Heart right ventricle (tissue), 16 donors: Measurements from ENCODE around the gene GRAP2. TPM values are rescaled to one million over a fixed set of nuclear protein-coding genes. Genes with fewer than 3 reads are reported as not detected.

Experiments
- ATAC-seq, 8 donors: fragments of 200-7000 bp; cut with Tn5 transposase; one replicate each; pipeline ENCODE4 v1.9.1; 2020; ENCODE audit warnings: mild to moderate bottlenecking in 8 of 8, moderate library complexity in 8 of 8, moderate number of reproducible peaks in 1 of 8
- DNase-seq, 2 donors: peaks; one replicate each; pipeline ENCODE4 v3.0.0-alpha.2; 2020
- H3K27ac ChIP-seq, 10 donors: fragments of 200-600 bp; sonication (generic) in 2 of 10; one replicate each; pipeline versions ENCODE4 v1.5.0 to v1.8.0; 2020 to 2022; ENCODE audit warnings: mild to moderate bottlenecking in 3 of 10
- H3K27me3 ChIP-seq, 7 donors: fragments of 200-600 bp; one replicate each; pipeline ENCODE4 v1.8.0; 2021 to 2022; ENCODE audit warnings: mild to moderate bottlenecking in 2 of 7
- H3K36me3 ChIP-seq, 9 donors: fragments of 200-600 bp; sonication (generic) in 1 of 9; one replicate each; pipeline versions ENCODE4 v1.5.0 to v1.8.0; 2020 to 2022; ENCODE audit warnings: mild to moderate bottlenecking in 2 of 9
- H3K4me1 ChIP-seq, 9 donors: fragments of 200-600 bp; sonication (generic) in 1 of 9; one replicate each; pipeline versions ENCODE4 v1.5.0 to v1.8.0; 2020 to 2022; ENCODE audit warnings: mild to moderate bottlenecking in 4 of 9
- H3K4me3 ChIP-seq, 10 donors: fragments of 200-600 bp; sonication (generic) in 2 of 10; one replicate each; pipeline versions ENCODE4 v1.5.0 to v1.8.0; 2020 to 2022; ENCODE audit warnings: mild to moderate bottlenecking in 7 of 10, moderate library complexity in 2 of 10
- H3K9me3 ChIP-seq, 11 donors: fragments of 200-600 bp in 10 of 11; sonication (generic) in 2 of 11; one replicate each; pipeline versions ENCODE4 v1.5.0 to v1.8.0; 2013 to 2022; ENCODE audit warnings: mild to moderate bottlenecking in 2 of 11, control low read depth in 1 of 11, moderate library complexity in 1 of 11
- CTCF ChIP-seq, 9 donors: fragments of 200-600 bp; sonication (generic) in 2 of 9; IDR thresholded peaks; one replicate each; pipeline versions ENCODE4 v1.5.0 to v1.8.0; 2021 to 2022; ENCODE audit warnings: antibody characterized with exemption in 9 of 9, mild to moderate bottlenecking in 5 of 9, moderate library complexity in 1 of 9
- WGBS, 2 donors: extraction: QIAGEN DNeasy Blood & Tissue Kit; methylation state at CpG; one replicate each; pipeline ENCODE4 v1.1.7; 2013; ENCODE audit warnings: inconsistent platforms in 1 of 2; 5-methylcytosine and 5-hydroxymethylcytosine counted together
- intact Hi-C, 10 donors: fragments of 100-400 bp; cut with DNase I; formaldehyde crosslinking; loops; one replicate each; pipeline versions ENCODE4 v1.11.1 to v1.14.2; 2022
- polyA plus RNA-seq, 2 donors: library from polyadenylated mRNA; stranded (reverse); fragments of 200-250 nt; gene quantifications; one replicate each; pipeline ENCODE4 v1.2.3, GENCODE V29; 2013
- total RNA-seq, 10 donors: library from RNA; stranded (reverse); fragmentation: NEBNext Ultra II Directional in 3 of 10; extraction: Animal tissue kit (Norgen Biotek cat#: 25700) in 3 of 10; gene quantifications; one replicate each; pipeline versions ENCODE4 v1.2.1 to v1.2.4, GENCODE V29; 2021 to 2023
- donor health status: Arrhythmogenic right ventricular cardiomyopathy.
- donor health status: ischemic (EF 13 %, LVEDD 7.1; RV severe dilation, severe dysfunction).
- donor health status: healthy with polysubstance abuse.
- donor health status: DM: no; HTN: yes; CAD: no.
- donor health status: DM: no; HTN: no; CAD: no.
- donor health status: ischemic (EF 25% LVEDD 6.9; RV normal size, moderate dysfunction).
- donor health status: ischemic (EF 25% LVEDD 5.7; RV mildly dilated, moderate dysfunction).
- donor health status: healthy.
- donor health status: DM: yes; HTN: yes; CAD: no.
- donor health status: Ischemic cardiomyopathy.
- donor health status: ischemic (EF 35%, LVEDD 5.7; RV mildly dilated, moderate dysfunction).
- donor health status: nonischemic (EF 11% LVEDD 7.7; RV severe dilation, severe dysfunction).
- donor health status: DM: yes; HTN: yes; CAD: no.
- donor health status: PGD.
- donor health status: ischemic (EF 29% LVEDD 5.4; RV normal size, mild dysfunction).
- donor health status: nonischemic (EF 23%, LVEDD 6.1; RV moderate dilation, normal function).

GRAP2 gene
- total and polyA plus RNA-seq, 12 donors, result 0.19 to 5.6 (median 0.60) TPM

GRCh38 chr22:39938509-39939111 is 37.7 kb downstream of the GRAP2 start:
- Histone ChIP-seq H3K27ac (no peak overlapping the region), H3K4me3 (no peak overlapping the region), H3K27me3 (peaks cover 0 to 29% (median 17%) of the 10 kb centered on the region in 7 donors), H3K9me3 (no peaks in the 10 kb centered on the region), H3K4me1 (peaks cover 0 to 15% (median 0%) of the 10 kb centered on the region in 9 donors), H3K36me3 (no peaks in the 10 kb centered on the region)
- 81 to 86% methylated on average over 14 of the region's 14 CpGs for WGBS, 2 donors
- TF ChIP-seq CTCF (IDR thresholded peaks at IDR 0.05), result no peak
- intact Hi-C loops, result loop anchor here in 1 of 10 donors (10.0 kb wide), 1 partner anchor 86 kb away; no protein-coding TSS in a partner anchor
- DNase-seq (no peak), ATAC-seq (no peak)

DNA sequence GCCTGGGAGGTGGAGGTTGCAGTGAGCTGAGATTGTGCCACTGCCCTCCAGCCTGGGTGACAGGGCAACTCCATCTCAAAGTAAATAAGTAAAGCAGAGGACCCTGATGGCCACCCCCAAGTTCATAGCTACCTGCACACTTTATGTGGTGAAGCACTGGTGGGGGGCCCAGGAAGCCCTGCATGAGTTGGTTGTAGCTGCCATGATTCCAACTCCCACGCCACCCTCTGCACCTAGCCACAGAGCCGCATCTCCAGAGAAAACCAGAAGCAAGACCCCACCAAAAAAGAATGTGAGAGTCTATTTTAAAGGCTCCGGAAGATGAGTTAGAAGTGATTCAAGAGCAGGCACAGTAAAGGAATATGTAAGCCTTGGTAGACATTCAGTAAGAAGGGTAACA is 38.9 kb downstream of the GRAP2 start:
- WGBS, 2 donors, result 93 to 99% methylated on average over 3 of the region's 3 CpGs
- no peak for TF ChIP-seq CTCF (IDR thresholded peaks at IDR 0.05)
- H3K36me3 ChIP-seq, result no peaks in the 10 kb centered on the region
- no peak overlapping the region for H3K27ac ChIP-seq
- H3K9me3 ChIP-seq, result no peaks in the 10 kb centered on the region
- DNase-seq, result no peak
- peaks cover 0 to 15% (median 0%) of the 10 kb centered on the region in 9 donors for H3K4me1 ChIP-seq
- H3K4me3 ChIP-seq, result no peak overlapping the region
- peaks cover 0 to 26% (median 16%) of the 10 kb centered on the region in 7 donors for H3K27me3 ChIP-seq
- ATAC-seq, result no peak
- intact Hi-C loops, result loop anchor here in 3 of 10 donors (5.0 to 10.0 kb wide), 3 partner anchors 75 to 85 kb away; no protein-coding TSS in a partner anchor

GRCh38 chr22:39940757-39941305 is 39.9 kb downstream of the GRAP2 start:
- Histone ChIP-seq H3K27ac (no peak overlapping the region), H3K27me3 (peaks cover 0 to 26% (median 8%) of the 10 kb centered on the region in 7 donors), H3K4me1 (peaks cover 0 to 15% (median 0%) of the 10 kb centered on the region in 9 donors), H3K4me3 (no peak overlapping the region), H3K9me3 (no peaks in the 10 kb centered on the region), H3K36me3 (no peaks in the 10 kb centered on the region)
- TF ChIP-seq CTCF (IDR thresholded peaks at IDR 0.05), result no peak
- WGBS, 2 donors, result 68 to 69% methylated on average over 9 of the region's 9 CpGs
- ATAC-seq (no peak), DNase-seq (no peak)
- intact Hi-C loops, result loop anchor here in 2 of 10 donors (5.0 to 10.0 kb wide), 2 partner anchors 74 to 81 kb away; no protein-coding TSS in a partner anchor

DNA sequence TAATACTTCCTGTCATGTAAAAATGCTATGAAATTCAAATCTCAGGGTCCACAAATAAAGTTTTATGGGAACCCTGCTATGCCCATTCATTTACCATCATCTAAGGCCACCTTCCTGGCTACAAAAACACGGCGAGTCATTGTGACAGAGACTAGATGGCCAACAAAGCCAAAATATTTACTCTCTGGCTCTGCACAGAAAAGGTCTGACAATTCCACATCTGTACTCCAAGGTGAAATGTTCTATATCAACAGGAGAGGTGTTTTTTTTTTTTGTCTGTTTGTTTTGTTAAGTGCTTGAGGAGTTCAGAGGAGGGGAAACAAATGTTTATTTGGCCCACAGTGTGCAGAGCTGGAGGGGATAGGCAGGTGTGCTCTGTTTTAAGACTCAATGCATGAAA is 40.7 kb downstream of the GRAP2 start:
- intact Hi-C loops, result loop anchor here in 2 of 10 donors (5.0 to 10.0 kb wide), 2 partner anchors 73 to 81 kb away; no protein-coding TSS in a partner anchor
- DNase-seq, result no peak
- no peak for TF ChIP-seq CTCF (IDR thresholded peaks at IDR 0.05)

More for the DNA sequence above, 40.7 kb downstream of the GRAP2 start:
- no peak overlapping the region for H3K27ac ChIP-seq
- H3K36me3 ChIP-seq, result no peaks in the 10 kb centered on the region
- ATAC-seq, result no peak
- H3K27me3 ChIP-seq, result peaks cover 0 to 23% (median 7%) of the 10 kb centered on the region in 7 donors
- WGBS, 2 donors, result 90 to 93% methylated on average over 2 of the region's 2 CpGs
- no peak overlapping the region for H3K4me3 ChIP-seq
- peaks cover 0 to 10% (median 0%) of the 10 kb centered on the region in 9 donors for H3K4me1 ChIP-seq
- no peaks in the 10 kb centered on the region for H3K9me3 ChIP-seq
